Stomach (tissue), 4 donors: Measurements from ENCODE around the gene IQSEC1.

Experiments
- CTCF ChIP-seq, 7 experiments: fragments of 450-650 bp in 4 of 7; fragments of 200-600 bp in 3 of 7; sonication (generic) in 3 of 7; IDR thresholded peaks; one replicate each; pipeline ENCODE4 v1.5.1; 2016 to 2019; ENCODE audit warnings: antibody characterized with exemption in 7 of 7, control low read depth in 2 of 7, mild to moderate bottlenecking in 1 of 7
- EP300 ChIP-seq: sonication (generic); formaldehyde crosslinking; IDR thresholded peaks from one replicate; pipeline ENCODE4 v1.6.1; 2017; ENCODE audit warnings: antibody characterized with exemption
- POLR2A ChIP-seq, 4 donors: fragments of 450-650 bp; IDR thresholded peaks; one replicate each; pipeline ENCODE4 v1.6.1; 2016; ENCODE audit warnings: antibody characterized with exemption in 4 of 4, control low read depth in 2 of 4, mild to moderate bottlenecking in 1 of 4, moderate library complexity in 1 of 4
- POLR2AphosphoS5 ChIP-seq, 3 donors: sonication (generic); formaldehyde crosslinking; IDR thresholded peaks; one replicate each; pipeline ENCODE4 v1.6.1; 2016; ENCODE audit warnings: antibody characterized with exemption in 3 of 3

- TF ChIP-seq CTCF (IDR thresholded peaks at IDR 0.05): no peak
- no peak for TF ChIP-seq POLR2A (IDR thresholded peaks at IDR 0.05)
- TF ChIP-seq EP300: no peak
- TF ChIP-seq POLR2AphosphoS5 (IDR thresholded peaks at IDR 0.05): no peak
These were observed 762 bp upstream of the IQSEC1 start for GRCh38 chr3:13074006-13074375.
